Measurements from ENCODE around the gene SOX5.

DNA sequence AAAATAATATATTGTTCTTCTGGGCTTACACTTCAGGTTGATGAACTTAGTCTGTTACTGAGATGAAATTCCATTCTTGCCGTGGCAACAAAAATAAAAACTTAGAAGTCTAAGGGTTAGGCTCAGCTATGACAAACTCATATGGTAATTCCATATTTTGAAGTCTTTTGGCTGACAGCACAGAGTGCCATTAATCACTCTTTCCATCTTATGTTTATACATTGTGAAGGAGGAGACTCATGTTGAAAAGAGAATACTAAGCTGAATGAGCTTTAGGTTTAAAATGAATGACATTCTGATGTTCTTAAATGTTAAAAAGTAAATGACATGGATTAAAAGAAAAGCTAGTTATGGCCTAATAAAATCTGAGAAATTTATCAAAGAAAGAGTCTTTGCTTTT, 291.9 kb downstream of the SOX5 start:
- TF ChIP-seq, protein P1, sequence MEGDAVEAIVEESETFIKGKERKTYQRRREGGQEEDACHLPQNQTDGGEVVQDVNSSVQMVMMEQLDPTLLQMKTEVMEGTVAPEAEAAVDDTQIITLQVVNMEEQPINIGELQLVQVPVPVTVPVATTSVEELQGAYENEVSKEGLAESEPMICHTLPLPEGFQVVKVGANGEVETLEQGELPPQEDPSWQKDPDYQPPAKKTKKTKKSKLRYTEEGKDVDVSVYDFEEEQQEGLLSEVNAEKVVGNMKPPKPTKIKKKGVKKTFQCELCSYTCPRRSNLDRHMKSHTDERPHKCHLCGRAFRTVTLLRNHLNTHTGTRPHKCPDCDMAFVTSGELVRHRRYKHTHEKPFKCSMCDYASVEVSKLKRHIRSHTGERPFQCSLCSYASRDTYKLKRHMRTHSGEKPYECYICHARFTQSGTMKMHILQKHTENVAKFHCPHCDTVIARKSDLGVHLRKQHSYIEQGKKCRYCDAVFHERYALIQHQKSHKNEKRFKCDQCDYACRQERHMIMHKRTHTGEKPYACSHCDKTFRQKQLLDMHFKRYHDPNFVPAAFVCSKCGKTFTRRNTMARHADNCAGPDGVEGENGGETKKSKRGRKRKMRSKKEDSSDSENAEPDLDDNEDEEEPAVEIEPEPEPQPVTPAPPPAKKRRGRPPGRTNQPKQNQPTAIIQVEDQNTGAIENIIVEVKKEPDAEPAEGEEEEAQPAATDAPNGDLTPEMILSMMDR (conservative IDR thresholded peaks at IDR 0.05; ENCODE audit: low read depth in 2 of 2) = no peak
- TF ChIP-seq EZH2 (IDR thresholded peaks at IDR 0.05; ENCODE audit: low read depth, unreplicated experiment) = no peak
